Loucy (cell line): Measurements from ENCODE around the gene AURKAIP1.

Experiments
- EZH2phosphoT487 ChIP-seq: fragments of 200-600 bp; IDR thresholded peaks from 2 replicates; pipeline ENCODE4 v1.6.1; 2018; ENCODE audit warnings: antibody characterized with exemption, mild to moderate bottlenecking, moderate library complexity, borderline replicate concordance
- TF ChIP-seq, protein P1 (sequence below): fragments of 200-600 bp; sonication (generic); conservative IDR thresholded peaks from 2 replicates; pipeline ENCODE4 v1.5.1; 2014; ENCODE audit warnings: mild to moderate bottlenecking, antibody characterized with exemption, low read length

DNA sequence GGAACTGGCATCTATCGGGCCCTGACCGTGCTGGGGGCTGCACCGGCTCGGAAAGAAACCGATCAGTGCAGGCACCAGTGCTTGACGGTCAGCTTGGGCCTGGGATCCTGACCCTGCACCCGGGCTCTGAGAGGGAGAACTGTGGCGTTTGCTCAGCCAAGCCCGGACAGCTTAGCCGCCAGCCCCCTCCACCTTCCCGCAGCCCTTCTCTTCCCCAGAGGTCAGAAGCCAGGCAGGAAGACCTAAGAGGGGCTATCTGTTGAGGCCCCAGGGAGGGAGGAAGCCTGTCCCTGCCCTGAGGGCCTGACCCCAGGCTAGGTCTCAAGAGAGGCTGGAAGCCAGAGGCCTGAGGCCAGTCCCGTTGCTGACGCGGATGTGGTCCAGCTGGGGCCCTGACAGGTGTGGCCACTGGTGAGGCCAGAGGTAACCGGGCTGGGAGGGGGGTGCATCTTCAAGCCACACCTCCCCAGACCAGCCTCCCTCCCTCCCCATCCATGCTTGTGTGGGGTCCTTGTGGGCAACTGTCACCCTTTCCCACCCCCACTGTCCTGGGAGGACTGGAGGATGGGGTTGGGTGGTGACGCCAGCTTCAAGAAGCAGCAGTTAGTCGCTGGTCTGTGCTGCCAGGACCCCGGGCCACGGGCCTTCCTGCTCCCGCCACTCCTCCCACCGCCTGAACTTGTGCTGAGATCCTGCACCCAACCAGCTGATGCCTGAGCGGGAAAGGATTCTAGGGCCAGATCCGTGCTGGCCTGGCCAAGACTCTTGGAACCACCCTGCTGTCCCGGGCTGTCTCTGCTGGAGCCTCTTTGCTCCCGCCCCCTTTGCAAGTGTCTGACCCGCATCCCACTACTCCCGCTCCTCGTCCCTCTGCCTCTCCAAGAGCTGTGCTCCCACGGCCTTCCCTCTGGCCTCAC is 23.2 kb downstream of the AURKAIP1 start:
- TF ChIP-seq, protein P1, sequence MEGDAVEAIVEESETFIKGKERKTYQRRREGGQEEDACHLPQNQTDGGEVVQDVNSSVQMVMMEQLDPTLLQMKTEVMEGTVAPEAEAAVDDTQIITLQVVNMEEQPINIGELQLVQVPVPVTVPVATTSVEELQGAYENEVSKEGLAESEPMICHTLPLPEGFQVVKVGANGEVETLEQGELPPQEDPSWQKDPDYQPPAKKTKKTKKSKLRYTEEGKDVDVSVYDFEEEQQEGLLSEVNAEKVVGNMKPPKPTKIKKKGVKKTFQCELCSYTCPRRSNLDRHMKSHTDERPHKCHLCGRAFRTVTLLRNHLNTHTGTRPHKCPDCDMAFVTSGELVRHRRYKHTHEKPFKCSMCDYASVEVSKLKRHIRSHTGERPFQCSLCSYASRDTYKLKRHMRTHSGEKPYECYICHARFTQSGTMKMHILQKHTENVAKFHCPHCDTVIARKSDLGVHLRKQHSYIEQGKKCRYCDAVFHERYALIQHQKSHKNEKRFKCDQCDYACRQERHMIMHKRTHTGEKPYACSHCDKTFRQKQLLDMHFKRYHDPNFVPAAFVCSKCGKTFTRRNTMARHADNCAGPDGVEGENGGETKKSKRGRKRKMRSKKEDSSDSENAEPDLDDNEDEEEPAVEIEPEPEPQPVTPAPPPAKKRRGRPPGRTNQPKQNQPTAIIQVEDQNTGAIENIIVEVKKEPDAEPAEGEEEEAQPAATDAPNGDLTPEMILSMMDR, result no peak
- TF ChIP-seq EZH2phosphoT487, result no peak
